ENCODE measurements around the gene BAK1.

Gene BAK1

DNA sequence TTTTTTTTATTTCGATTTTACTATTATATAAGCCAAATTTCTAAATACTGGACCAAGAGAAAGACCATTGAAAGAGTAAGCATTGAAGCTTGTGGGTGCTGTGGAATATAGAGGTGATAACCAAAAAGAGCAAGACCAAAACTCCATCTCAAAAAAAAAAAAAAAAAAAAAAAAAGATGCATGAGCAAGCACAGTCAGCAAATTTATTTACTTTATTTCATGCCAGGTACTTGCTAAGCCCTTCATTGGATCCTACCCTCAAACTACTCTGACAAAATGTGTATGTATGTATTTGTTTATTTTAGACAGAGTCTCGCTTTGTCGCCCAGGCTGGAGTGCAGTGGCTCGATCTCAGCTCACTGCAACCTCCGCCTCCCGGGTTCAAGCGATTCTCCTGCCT is 27.8 kb downstream of the BAK1 start:
- no peak overlapping the region for H3K4me3 ChIP-seq (ENCODE audit: low read length)
- H3K27me3 ChIP-seq (ENCODE audit: control insufficient read depth, low read length) = peaks cover 10% of the 10 kb centered on the region; the same call in 1 of the 2 replicates
- H3F3A ChIP-seq (ENCODE audit: control insufficient read depth, insufficient read depth) = no peaks in the 10 kb centered on the region
- no peaks in the 10 kb centered on the region for H3K4me1 ChIP-seq (ENCODE audit: control insufficient read depth, low read length)
- H4K20me1 ChIP-seq (ENCODE audit: control insufficient read depth, insufficient read depth, low read depth, low read length) = no peaks in the 10 kb centered on the region
- no peaks in the 10 kb centered on the region for H3K36me3 ChIP-seq (ENCODE audit: control insufficient read depth, low read length)
- H3K27ac ChIP-seq (ENCODE audit: low read depth, low read length) = no peak overlapping the region
- no peak for TF ChIP-seq EZH2phosphoT487 (IDR thresholded peaks at IDR 0.05; ENCODE audit: borderline replicate concordance, low read length)
- TF ChIP-seq, protein P1, sequence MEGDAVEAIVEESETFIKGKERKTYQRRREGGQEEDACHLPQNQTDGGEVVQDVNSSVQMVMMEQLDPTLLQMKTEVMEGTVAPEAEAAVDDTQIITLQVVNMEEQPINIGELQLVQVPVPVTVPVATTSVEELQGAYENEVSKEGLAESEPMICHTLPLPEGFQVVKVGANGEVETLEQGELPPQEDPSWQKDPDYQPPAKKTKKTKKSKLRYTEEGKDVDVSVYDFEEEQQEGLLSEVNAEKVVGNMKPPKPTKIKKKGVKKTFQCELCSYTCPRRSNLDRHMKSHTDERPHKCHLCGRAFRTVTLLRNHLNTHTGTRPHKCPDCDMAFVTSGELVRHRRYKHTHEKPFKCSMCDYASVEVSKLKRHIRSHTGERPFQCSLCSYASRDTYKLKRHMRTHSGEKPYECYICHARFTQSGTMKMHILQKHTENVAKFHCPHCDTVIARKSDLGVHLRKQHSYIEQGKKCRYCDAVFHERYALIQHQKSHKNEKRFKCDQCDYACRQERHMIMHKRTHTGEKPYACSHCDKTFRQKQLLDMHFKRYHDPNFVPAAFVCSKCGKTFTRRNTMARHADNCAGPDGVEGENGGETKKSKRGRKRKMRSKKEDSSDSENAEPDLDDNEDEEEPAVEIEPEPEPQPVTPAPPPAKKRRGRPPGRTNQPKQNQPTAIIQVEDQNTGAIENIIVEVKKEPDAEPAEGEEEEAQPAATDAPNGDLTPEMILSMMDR (IDR thresholded peaks at IDR 0.05; ENCODE audit: low read depth, low read length, poor library complexity, severe bottlenecking) = no peak
- H3K9me2 ChIP-seq (replicated peaks; ENCODE audit: control insufficient read depth, low read length) = no peaks in the 10 kb centered on the region
- H3K9me3 ChIP-seq (ENCODE audit: control insufficient read depth, insufficient read depth, low read length) = no peaks in the 10 kb centered on the region
- no peak overlapping the region for H3K4me2 ChIP-seq (ENCODE audit: low read length)
- H3K79me2 ChIP-seq (ENCODE audit: control insufficient read depth, low read length) = no peaks in the 10 kb centered on the region

DNA sequence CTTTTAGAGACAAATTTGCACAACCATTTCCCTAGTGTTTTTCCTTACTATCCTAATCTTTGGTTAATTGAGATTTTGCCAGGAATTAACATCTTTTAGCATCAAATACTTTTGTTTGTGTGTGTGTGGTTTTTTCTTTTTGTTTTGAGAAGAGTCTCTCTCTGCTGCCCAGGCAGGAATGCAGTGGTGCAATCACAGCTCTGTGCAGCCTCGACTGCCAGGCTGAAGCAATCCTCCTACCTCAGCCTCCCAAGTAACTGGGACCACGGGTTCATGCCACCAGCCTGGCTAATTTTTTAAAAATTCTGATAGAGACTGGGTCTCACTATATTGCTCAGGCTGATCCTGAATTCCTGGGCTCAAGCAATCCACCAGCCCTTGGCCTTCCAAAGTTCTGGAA is 28.5 kb downstream of the BAK1 start:
- H3K9me2 ChIP-seq (replicated peaks; ENCODE audit: control insufficient read depth, low read length) = no peaks in the 10 kb centered on the region
- TF ChIP-seq, protein P1 (IDR thresholded peaks at IDR 0.05; ENCODE audit: low read depth, low read length, poor library complexity, severe bottlenecking) = no peak
- no peak for TF ChIP-seq EZH2phosphoT487 (IDR thresholded peaks at IDR 0.05; ENCODE audit: borderline replicate concordance, low read length)
- no peak overlapping the region for H3K4me3 ChIP-seq (ENCODE audit: low read length)
- peaks cover 10% of the 10 kb centered on the region; the same call in 1 of the 2 replicates for H3K27me3 ChIP-seq (ENCODE audit: control insufficient read depth, low read length)
- H3K79me2 ChIP-seq (ENCODE audit: control insufficient read depth, low read length) = no peaks in the 10 kb centered on the region
- H3K27ac ChIP-seq (ENCODE audit: low read depth, low read length) = no peak overlapping the region
- H3F3A ChIP-seq (ENCODE audit: control insufficient read depth, insufficient read depth) = no peaks in the 10 kb centered on the region
- H3K36me3 ChIP-seq (ENCODE audit: control insufficient read depth, low read length) = no peaks in the 10 kb centered on the region
- H3K9me3 ChIP-seq (ENCODE audit: control insufficient read depth, insufficient read depth, low read length) = no peaks in the 10 kb centered on the region
- no peaks in the 10 kb centered on the region for H3K4me1 ChIP-seq (ENCODE audit: control insufficient read depth, low read length)
- H4K20me1 ChIP-seq (ENCODE audit: control insufficient read depth, insufficient read depth, low read depth, low read length) = no peaks in the 10 kb centered on the region
- no peak overlapping the region for H3K4me2 ChIP-seq (ENCODE audit: low read length)

DNA sequence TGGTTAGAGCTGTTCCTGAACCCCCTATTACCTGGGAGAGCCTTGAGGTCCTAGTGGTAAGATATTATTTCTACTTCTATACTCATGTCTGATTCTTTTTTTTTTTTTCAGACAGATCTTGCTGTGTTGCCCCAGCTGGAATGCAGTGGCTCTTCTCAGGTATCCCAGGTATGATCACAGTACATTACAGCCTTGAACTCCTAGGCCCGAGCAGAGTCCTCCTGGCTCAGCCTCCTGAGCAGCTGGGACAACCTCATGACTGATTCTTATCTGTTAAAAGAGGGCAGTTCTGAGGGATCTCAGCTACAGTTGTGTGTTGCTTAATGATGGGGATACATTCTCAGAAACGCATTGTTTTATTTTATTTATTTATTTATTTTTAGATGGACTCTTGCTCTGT is 30.2 kb downstream of the BAK1 start:
- Histone ChIP-seq H3K4me1 (ENCODE audit: control insufficient read depth, low read length) (no peaks in the 10 kb centered on the region), H3F3A (ENCODE audit: control insufficient read depth, insufficient read depth) (no peaks in the 10 kb centered on the region), H4K20me1 (ENCODE audit: control insufficient read depth, insufficient read depth, low read depth, low read length) (no peaks in the 10 kb centered on the region), H3K9me2 (replicated peaks; ENCODE audit: control insufficient read depth, low read length) (no peaks in the 10 kb centered on the region), H3K9me3 (ENCODE audit: control insufficient read depth, insufficient read depth, low read length) (no peaks in the 10 kb centered on the region), H3K27me3 (ENCODE audit: control insufficient read depth, low read length) (peaks cover 15% of the 10 kb centered on the region), H3K36me3 (ENCODE audit: control insufficient read depth, low read length) (no peaks in the 10 kb centered on the region), H3K79me2 (ENCODE audit: control insufficient read depth, low read length) (no peaks in the 10 kb centered on the region), H3K4me3 (ENCODE audit: low read length) (no peak overlapping the region), H3K27ac (ENCODE audit: low read depth, low read length) (no peak overlapping the region), H3K4me2 (ENCODE audit: low read length) (no peak overlapping the region)
- no peak for TF ChIP-seq EZH2phosphoT487 (IDR thresholded peaks at IDR 0.05; ENCODE audit: borderline replicate concordance, low read length)
- TF ChIP-seq, protein P1 (IDR thresholded peaks at IDR 0.05; ENCODE audit: low read depth, low read length, poor library complexity, severe bottlenecking) = no peak

DNA sequence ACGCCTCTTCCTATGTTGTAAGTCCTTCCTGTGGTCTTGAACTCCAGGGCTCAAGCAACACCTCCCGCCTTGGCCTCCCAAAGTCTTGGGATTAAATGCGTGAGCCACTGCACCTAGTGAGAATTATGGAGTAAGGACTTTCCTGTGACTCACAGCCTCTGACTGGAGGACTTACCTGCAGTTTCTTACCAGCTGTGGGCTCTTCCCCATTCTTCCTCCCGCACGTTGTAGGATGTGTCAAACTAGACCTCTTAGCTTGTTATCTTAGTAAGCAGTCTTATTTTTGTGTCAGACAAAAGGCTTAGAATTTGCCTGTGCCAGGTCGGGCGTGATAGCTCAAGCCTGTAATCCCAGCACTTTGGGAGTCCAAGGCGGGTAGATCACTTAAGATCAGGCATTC is 30.9 kb downstream of the BAK1 start:
- Histone ChIP-seq H3K27ac (ENCODE audit: low read depth, low read length) (no peak overlapping the region), H3K79me2 (ENCODE audit: control insufficient read depth, low read length) (no peaks in the 10 kb centered on the region), H3K4me3 (ENCODE audit: low read length) (no peak overlapping the region), H3K9me3 (ENCODE audit: control insufficient read depth, insufficient read depth, low read length) (no peaks in the 10 kb centered on the region), H3K36me3 (ENCODE audit: control insufficient read depth, low read length) (no peaks in the 10 kb centered on the region), H3F3A (ENCODE audit: control insufficient read depth, insufficient read depth) (no peaks in the 10 kb centered on the region), H3K27me3 (ENCODE audit: control insufficient read depth, low read length) (peaks cover 17% of the 10 kb centered on the region), H4K20me1 (ENCODE audit: control insufficient read depth, insufficient read depth, low read depth, low read length) (no peaks in the 10 kb centered on the region), H3K4me2 (ENCODE audit: low read length) (no peak overlapping the region), H3K9me2 (replicated peaks; ENCODE audit: control insufficient read depth, low read length) (no peaks in the 10 kb centered on the region), H3K4me1 (ENCODE audit: control insufficient read depth, low read length) (no peaks in the 10 kb centered on the region)
- TF ChIP-seq EZH2phosphoT487 (IDR thresholded peaks at IDR 0.05; ENCODE audit: borderline replicate concordance, low read length) = no peak
- TF ChIP-seq, protein P1 (IDR thresholded peaks at IDR 0.05; ENCODE audit: low read depth, low read length, poor library complexity, severe bottlenecking) = no peak
